Measurements from ENCODE around the gene ATP11A.

The ATP11A gene

DNA sequence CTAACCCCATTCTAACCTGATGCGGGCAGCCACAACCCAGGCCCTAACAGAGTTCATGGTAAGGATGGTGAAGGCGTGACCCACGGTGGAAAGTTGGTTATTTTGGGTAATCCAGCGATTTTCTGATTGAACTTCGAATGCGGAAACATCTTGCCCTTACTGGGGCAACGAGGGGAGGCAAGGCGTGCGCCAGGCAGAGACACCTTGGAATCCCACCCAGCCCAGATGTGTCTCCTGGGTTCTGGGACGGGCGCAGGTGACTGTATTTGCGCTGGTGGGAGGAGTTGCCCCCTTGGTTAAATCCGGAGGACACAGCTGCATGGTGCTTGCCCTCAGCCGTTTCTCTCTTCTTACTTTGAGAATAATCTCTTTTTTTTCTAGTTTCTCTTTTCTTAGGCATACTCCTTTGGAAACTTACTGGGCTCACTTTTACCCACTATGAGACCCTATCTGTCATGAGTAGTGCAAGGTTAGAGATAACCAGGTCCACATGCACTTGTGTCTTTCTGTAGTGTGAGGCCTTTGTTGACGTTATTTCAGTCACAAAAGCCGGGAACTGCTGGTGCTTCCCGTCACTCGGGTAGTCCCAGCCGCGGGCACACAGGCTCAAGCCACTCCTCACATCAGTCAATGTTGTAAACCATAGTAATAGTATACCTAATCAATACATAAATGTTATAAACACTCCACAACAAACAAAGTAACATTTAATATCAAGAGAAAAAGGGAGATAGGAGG is 81.5 kb downstream of the ATP11A start:
- Histone ChIP-seq H3K4me1 (no peaks in the 10 kb centered on the region), H3K9me3 (no peaks in the 10 kb centered on the region), H3K36me3 (replicated peaks) (no peaks in the 10 kb centered on the region), H3K27me3 (ENCODE audit: low read depth) (no peaks in the 10 kb centered on the region), H3K4me3 (no peak overlapping the region)
- DNase-seq (ENCODE audit: low spot score in 2 of 2) = no peak
- in situ Hi-C loops (cut with MboI; ENCODE audit: low sequenced_read_pairs) = no loop called here

DNA sequence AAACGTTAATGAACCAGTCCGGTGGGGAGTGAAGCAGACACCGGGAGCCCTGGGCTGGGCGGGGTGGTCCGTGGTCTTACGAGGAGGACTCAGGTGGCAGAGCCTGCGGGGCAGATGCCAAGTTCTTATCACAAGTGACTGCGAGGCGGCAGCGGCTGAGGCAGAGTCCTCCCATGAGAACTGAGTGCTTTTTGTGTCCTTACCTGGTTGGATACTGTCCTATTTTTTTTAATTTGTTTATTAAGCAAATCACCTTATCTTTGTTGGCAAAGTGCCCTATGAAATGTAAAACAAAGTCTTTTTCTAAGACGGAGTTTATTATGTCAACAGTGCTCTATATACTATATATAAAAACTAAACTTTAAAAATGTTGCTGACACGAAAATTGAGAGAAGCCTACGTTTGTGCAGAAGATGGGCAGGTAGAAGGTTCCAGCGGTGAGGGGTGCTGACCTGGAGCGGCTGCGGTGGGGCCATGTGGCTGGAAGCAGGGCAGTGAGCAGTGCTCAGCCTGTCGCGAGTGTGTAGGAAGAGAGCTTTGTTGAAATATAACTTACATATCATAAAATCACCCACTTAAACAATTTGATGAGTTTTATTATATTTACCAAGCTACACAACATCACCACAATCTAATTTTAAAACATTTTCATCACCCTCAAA is 82.2 kb downstream of the ATP11A start:
- Histone ChIP-seq H3K4me1 (no peaks in the 10 kb centered on the region), H3K27me3 (ENCODE audit: low read depth) (no peaks in the 10 kb centered on the region), H3K36me3 (replicated peaks) (no peaks in the 10 kb centered on the region), H3K9me3 (no peaks in the 10 kb centered on the region), H3K4me3 (no peak overlapping the region)
- in situ Hi-C loops (cut with MboI; ENCODE audit: low sequenced_read_pairs) = no loop called here
- no peak for DNase-seq (ENCODE audit: low spot score in 2 of 2)

DNA sequence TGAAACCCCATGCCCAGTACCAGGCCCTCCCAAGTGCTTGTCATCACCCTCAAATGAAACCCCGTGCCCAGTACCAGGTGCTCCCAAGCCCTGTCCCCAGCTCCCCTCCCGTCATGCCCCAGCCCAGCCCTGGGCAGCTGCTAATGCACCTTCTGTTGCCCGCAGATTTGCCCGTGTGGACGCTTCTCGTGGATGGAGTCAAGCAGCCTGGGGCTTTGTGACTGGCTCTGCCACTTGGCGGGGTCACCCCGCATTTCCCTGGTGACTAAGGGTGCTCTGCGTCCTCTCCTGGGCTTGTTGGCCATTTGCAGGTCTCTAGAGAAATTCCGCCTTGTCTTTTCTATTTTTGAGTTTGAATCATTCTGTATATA is 82.7 kb downstream of the ATP11A start:
- in situ Hi-C loops (cut with MboI; ENCODE audit: low sequenced_read_pairs) = no loop called here
- no peaks in the 10 kb centered on the region for H3K4me1 ChIP-seq
- no peak overlapping the region for H3K4me3 ChIP-seq
- no peak for DNase-seq (ENCODE audit: low spot score in 2 of 2)
- no peaks in the 10 kb centered on the region for H3K9me3 ChIP-seq
- no peaks in the 10 kb centered on the region for H3K36me3 ChIP-seq (replicated peaks)
- no peaks in the 10 kb centered on the region for H3K27me3 ChIP-seq (ENCODE audit: low read depth)

DNA sequence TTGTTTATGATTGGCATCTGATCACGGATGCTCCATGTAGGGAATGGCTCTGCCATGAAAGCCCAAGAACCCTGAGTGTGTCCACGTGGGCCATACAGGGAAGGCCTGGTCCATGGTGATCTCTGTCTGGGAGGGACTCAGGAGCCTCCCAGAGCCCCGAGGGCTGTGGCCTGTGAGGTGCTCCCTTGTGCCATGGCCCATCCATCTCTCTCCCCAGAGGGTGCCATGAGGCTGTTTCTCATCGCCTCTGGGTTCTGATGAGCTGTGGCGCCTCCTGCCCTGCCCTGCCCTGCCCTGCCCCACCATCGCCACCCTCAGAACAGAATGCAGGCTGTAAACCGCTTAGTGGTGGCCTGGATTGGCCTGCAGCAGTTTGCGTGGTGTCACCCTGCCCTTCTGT is 83.1 kb downstream of the ATP11A start:
- no peak for DNase-seq (ENCODE audit: low spot score in 2 of 2)
- in situ Hi-C loops (cut with MboI; ENCODE audit: low sequenced_read_pairs) = no loop called here
- Histone ChIP-seq H3K9me3 (no peaks in the 10 kb centered on the region), H3K4me1 (no peaks in the 10 kb centered on the region), H3K27me3 (ENCODE audit: low read depth) (no peaks in the 10 kb centered on the region), H3K36me3 (replicated peaks) (no peaks in the 10 kb centered on the region), H3K4me3 (no peak overlapping the region)

- DNase-seq (ENCODE audit: low spot score in 2 of 2) = no peak
- H3K4me3 ChIP-seq = no peak overlapping the region
- no peaks in the 10 kb centered on the region for H3K4me1 ChIP-seq
- in situ Hi-C loops (cut with MboI; ENCODE audit: low sequenced_read_pairs) = no loop called here
- no peaks in the 10 kb centered on the region for H3K27me3 ChIP-seq (ENCODE audit: low read depth)
- no peaks in the 10 kb centered on the region for H3K36me3 ChIP-seq (replicated peaks)
- H3K9me3 ChIP-seq = no peaks in the 10 kb centered on the region
These were observed 84.0 kb downstream of the ATP11A start for GRCh38 chr13:112773601-112774447.

DNA sequence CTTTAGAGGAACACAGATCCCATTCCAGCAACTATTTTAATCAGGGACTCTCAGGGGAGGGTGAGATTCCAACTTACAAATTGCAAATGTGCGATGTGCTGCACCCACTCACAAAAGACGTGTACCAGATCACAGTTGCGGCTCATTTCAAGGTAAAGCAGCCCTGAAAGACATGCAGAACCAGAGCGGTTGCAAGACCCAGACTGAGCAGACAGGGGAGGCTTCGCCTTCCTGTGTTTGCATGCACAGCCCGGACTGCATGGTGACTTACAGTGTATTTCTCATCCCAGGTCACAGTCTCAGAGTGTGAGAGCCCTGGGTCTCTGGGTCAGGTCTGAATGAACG is 84.6 kb downstream of the ATP11A start:
- no peaks in the 10 kb centered on the region for H3K9me3 ChIP-seq
- H3K4me1 ChIP-seq = no peaks in the 10 kb centered on the region
- no peaks in the 10 kb centered on the region for H3K36me3 ChIP-seq (replicated peaks)
- no peak for DNase-seq (ENCODE audit: low spot score in 2 of 2)
- no peak overlapping the region for H3K4me3 ChIP-seq
- H3K27me3 ChIP-seq (ENCODE audit: low read depth) = no peaks in the 10 kb centered on the region
- in situ Hi-C loops (cut with MboI; ENCODE audit: low sequenced_read_pairs) = no loop called here

- H3K27me3 ChIP-seq (ENCODE audit: low read depth) = no peaks in the 10 kb centered on the region
- H3K4me3 ChIP-seq = no peak overlapping the region
- no peaks in the 10 kb centered on the region for H3K36me3 ChIP-seq (replicated peaks)
- no peaks in the 10 kb centered on the region for H3K4me1 ChIP-seq
- no peak for DNase-seq (ENCODE audit: low spot score in 2 of 2)
- H3K9me3 ChIP-seq = no peaks in the 10 kb centered on the region
- in situ Hi-C loops (cut with MboI; ENCODE audit: low sequenced_read_pairs) = no loop called here
These were observed 85.2 kb downstream of the ATP11A start for GRCh38 chr13:112774829-112775565.

GRCh38 chr13:112775791-112776279 is 86.0 kb downstream of the ATP11A start:
- in situ Hi-C loops (cut with MboI; ENCODE audit: low sequenced_read_pairs) = no loop called here
- no peaks in the 10 kb centered on the region for H3K4me1 ChIP-seq
- no peaks in the 10 kb centered on the region for H3K9me3 ChIP-seq
- no peak overlapping the region for H3K4me3 ChIP-seq
- no peaks in the 10 kb centered on the region for H3K27me3 ChIP-seq (ENCODE audit: low read depth)
- DNase-seq (ENCODE audit: low spot score in 2 of 2) = no peak
- H3K36me3 ChIP-seq (replicated peaks) = no peaks in the 10 kb centered on the region

DNA sequence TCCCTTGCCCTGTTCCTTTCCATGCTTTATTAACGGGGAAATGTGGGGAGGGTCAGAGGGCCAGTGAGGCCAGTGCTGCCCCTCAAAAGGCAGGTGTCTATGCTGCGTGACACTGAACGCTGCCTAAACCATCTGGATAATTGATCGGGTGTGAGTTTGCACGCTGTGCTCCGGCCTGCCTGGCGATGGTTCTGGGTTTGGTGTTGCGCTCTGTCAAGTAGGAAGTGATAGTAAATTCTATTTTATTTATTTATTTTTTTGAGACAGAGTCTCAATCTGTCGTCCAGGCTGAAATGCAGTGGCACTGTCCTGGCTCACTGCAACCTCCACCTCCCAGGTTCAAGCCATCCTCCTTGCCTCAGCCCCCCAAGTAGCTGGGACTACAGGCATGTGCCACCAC is 86.5 kb downstream of the ATP11A start:
- no peaks in the 10 kb centered on the region for H3K9me3 ChIP-seq
- H3K36me3 ChIP-seq (replicated peaks) = no peaks in the 10 kb centered on the region
- H3K4me3 ChIP-seq = no peak overlapping the region
- no peaks in the 10 kb centered on the region for H3K27me3 ChIP-seq (ENCODE audit: low read depth)
- in situ Hi-C loops (cut with MboI; ENCODE audit: low sequenced_read_pairs) = no loop called here
- no peak for DNase-seq (ENCODE audit: low spot score in 2 of 2)
- H3K4me1 ChIP-seq = no peaks in the 10 kb centered on the region

DNA sequence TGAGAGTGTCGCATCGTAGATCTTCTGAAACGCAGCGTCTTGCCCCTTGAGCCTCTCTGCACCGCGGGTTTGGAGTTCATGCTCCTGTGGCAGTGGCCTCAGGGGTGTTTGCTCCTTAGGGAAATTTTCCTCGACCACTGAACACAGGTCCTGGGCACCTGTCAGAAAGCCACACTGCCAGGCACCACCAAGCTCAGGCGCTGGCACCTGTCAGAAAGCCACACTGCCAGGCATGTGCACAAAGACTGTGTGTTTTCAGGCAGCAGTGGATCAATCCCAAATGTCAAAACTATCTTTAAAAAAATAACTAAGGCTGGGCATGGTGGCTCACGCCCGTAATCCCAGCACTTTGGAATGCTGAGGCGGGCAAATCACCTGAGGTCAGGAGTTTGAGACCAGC is 87.1 kb downstream of the ATP11A start:
- no peak for DNase-seq (ENCODE audit: low spot score in 2 of 2)
- Histone ChIP-seq H3K4me3 (no peak overlapping the region), H3K9me3 (no peaks in the 10 kb centered on the region), H3K4me1 (no peaks in the 10 kb centered on the region), H3K36me3 (replicated peaks) (no peaks in the 10 kb centered on the region), H3K27me3 (ENCODE audit: low read depth) (no peaks in the 10 kb centered on the region)
- in situ Hi-C loops (cut with MboI; ENCODE audit: low sequenced_read_pairs) = no loop called here

DNA sequence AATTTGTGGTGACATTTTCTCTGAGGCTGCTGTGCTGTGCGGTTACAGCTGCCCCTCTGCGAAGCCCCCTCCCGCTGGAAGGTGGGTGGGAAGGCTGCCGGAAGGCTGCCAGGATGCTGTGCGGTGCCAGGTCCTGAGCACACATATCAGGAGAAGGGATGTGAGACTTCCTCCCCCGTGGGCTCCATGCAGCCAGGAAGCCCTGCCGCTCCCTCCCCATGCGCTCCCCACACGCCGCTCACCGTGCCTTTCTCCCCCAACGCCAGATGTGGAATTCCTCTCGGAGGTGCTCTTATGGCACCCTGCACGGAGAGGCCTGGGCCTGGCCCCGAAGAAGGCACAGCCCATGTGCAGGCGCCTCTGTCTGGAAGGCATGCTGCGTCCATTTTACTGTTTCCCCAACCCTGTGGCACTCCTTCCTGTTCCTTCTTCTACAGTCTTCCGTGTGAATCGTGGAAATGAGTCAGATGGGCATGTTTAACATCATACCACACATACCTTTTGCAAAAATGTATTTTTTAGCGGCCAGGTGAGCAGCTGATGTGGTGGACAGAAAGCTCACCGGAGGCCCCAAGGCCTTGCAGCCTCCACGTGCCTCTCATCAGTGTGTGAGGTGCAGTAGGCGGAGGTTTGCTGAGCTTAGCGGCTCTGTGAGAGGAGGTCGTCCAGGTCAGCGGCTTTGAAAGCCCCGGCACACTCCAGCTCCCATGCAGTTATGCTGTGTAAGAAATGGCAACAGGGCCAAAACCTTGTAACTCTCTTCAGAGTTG is 88.0 kb downstream of the ATP11A start:
- H3K4me3 ChIP-seq = no peak overlapping the region
- no peaks in the 10 kb centered on the region for H3K36me3 ChIP-seq (replicated peaks)
- H3K9me3 ChIP-seq = no peaks in the 10 kb centered on the region
- H3K4me1 ChIP-seq = no peaks in the 10 kb centered on the region
- H3K27me3 ChIP-seq (ENCODE audit: low read depth) = no peaks in the 10 kb centered on the region
- no peak for DNase-seq (ENCODE audit: low spot score in 2 of 2)
- in situ Hi-C loops (cut with MboI; ENCODE audit: low sequenced_read_pairs) = no loop called here

DNA sequence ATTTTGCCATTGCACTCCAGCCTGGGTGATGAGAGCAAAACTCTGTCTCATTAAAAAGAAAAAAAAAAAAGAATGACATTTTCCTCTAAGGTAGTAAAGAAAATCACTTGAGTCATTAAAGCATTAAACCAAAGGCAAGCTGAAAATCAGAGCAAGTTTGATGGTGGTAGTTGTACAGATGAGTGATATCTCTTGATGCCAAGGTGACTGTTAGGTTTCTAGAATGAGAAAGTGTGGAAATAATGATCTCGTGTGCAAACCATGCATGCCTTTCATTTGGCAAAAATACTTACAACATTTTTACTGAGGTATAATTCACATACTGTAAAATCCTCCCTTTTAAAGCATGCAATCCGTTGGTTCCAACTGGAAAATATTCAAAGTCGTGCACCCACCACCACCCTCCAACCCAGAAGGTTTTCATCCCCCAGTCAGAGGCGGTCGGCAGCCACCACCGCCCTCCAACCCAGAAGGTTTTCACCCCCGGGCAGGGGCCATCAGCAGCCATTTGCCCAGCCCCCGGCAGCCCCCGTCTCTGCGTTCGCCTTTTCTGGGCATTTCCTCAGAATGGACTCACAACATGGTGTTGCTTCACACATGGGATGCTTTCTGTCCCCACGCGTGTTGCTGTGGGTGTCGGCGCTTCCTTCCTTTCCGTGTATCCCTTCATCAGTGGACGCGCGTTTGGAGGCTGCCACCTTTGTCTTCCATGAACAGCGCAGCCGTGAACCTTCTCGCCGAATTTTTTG is 90.2 kb downstream of the ATP11A start:
- Histone ChIP-seq H3K27me3 (ENCODE audit: low read depth) (no peaks in the 10 kb centered on the region), H3K4me1 (no peaks in the 10 kb centered on the region), H3K36me3 (replicated peaks) (no peaks in the 10 kb centered on the region), H3K4me3 (no peak overlapping the region), H3K9me3 (no peaks in the 10 kb centered on the region)
- no peak for DNase-seq (ENCODE audit: low spot score in 2 of 2)
- in situ Hi-C loops (cut with MboI; ENCODE audit: low sequenced_read_pairs) = no loop called here
